ENCODE results near the gene IFT172. TPM values are rescaled to one million over a fixed set of nuclear protein-coding genes. Genes with fewer than 3 reads are reported as not detected.

Gene IFT172
- total RNA-seq, 3 donors from 2014 or later: 54.4 to 93.7 (median 62.4) TPM

GRCh38 chr2:27522400-27522945 is 32.9 kb upstream of the IFT172 start:
- TF ChIP-seq CTCF (IDR thresholded peaks at IDR 0.05): no peak
- no peak for ATAC-seq
- no peaks in the 10 kb centered on the region for H3K36me3 ChIP-seq (ENCODE audit: low read depth)
- no peaks in the 10 kb centered on the region for H3K9me3 ChIP-seq
- intact Hi-C loops (cut with DNase I, micrococcal nuclease): no loop called here
- no peak overlapping the region for H3K4me3 ChIP-seq
- H3K4me1 ChIP-seq (ENCODE audit: low read depth): no peaks in the 10 kb centered on the region
- peak in 1 of 3 donors; percentile 4 for DNase-seq

DNA sequence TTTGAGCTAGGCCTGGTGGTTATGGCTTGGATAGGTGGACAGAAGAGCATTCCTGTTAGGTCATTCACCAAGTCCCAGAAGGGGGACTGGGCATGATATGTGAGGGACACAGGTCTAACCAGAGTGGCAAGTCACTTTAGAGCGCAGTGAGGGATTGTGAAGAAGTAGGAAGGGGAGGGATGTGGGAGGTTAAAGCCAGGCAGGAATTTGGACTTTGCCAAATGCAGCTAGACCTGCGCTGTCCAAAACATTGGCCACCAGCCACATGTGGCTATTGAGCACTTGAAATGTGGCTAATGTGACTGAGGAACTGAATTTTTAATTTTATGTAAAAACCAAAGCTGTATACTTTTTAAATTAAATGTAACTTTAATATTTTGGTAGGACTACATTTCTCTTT is 30.8 kb upstream of the IFT172 start:
- intact Hi-C loops (cut with DNase I, micrococcal nuclease): no loop called here
- ATAC-seq: no peak
- no peaks in the 10 kb centered on the region for H3K9me3 ChIP-seq
- no peaks in the 10 kb centered on the region for H3K36me3 ChIP-seq (ENCODE audit: low read depth)
- no peaks in the 10 kb centered on the region for H3K4me1 ChIP-seq (ENCODE audit: low read depth)
- TF ChIP-seq CTCF (IDR thresholded peaks at IDR 0.05): no peak
- DNase-seq: no peak
- H3K4me3 ChIP-seq: no peak overlapping the region

- Histone ChIP-seq H3K4me3 (no peak overlapping the region), H3K4me1 (ENCODE audit: low read depth) (no peaks in the 10 kb centered on the region), H3K9me3 (no peaks in the 10 kb centered on the region), H3K36me3 (ENCODE audit: low read depth) (no peaks in the 10 kb centered on the region)
- ATAC-seq: no peak
- intact Hi-C loops (cut with DNase I, micrococcal nuclease): no loop called here
- TF ChIP-seq CTCF (IDR thresholded peaks at IDR 0.05): no peak
- DNase-seq: no peak
Observed at GRCh38 chr2:27518782-27519113, 29.2 kb upstream of the IFT172 start.

DNA sequence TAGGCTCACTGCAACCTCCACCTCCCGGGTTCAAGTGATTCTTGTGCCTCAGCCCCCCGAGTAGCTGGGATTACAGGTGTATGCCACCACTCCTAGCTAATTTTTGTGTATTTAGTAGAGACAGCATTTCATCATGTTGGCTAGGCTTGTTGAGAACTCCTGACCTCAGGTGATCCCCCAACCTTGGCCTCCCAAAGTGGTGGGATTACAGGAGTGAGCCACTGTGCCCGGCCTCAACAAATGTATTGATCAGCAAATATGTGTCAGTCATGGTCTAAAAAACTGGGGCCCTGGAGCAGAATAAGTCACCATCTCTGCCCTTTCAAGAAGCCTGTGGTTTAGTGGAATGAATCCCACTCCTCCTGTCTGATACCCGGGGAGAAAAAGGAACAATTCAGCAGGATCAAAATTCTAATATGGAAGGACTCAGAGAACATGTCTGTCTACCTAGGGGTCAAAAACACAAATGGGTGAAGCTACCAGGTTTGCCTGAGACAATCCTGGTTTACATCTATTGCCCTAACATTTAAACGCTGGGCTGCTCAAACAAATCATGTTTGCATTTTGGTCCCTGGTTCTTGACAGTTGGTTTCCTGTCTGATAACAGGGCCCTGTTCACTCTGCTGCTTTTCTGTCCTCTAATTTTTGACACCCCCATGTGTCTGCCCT is 28.7 kb upstream of the IFT172 start:
- Histone ChIP-seq H3K4me1 (ENCODE audit: low read depth) (no peaks in the 10 kb centered on the region), H3K9me3 (no peaks in the 10 kb centered on the region), H3K36me3 (ENCODE audit: low read depth) (no peaks in the 10 kb centered on the region), H3K4me3 (no peak overlapping the region)
- DNase-seq (no peak), ATAC-seq (no peak)
- TF ChIP-seq CTCF (IDR thresholded peaks at IDR 0.05): no peak
- intact Hi-C loops (cut with DNase I, micrococcal nuclease): no loop called here

DNA sequence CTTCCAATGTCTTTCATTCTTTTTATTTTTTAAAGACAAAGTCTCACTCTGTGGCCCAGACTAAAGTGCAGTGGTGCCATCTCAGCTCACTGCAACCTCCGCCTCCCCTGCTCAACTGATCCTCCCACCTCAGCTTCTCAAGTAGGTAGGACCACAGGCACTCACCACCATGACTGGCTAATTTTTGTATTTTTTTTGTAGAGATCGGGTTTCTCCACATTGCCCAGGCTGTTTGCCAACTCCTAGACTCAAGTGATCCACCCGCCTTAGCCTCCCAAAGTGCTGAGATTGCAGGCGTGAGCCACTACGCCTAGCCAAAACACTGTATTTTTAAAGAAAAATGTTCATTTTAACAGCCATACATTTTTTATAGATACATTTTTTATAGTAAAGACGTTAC is 19.8 kb upstream of the IFT172 start:
- DNase-seq (no peak), ATAC-seq (no peak)
- intact Hi-C loops (cut with DNase I, micrococcal nuclease): no loop called here
- TF ChIP-seq CTCF (IDR thresholded peaks at IDR 0.05): no peak
- H3K36me3 ChIP-seq (ENCODE audit: low read depth): no peaks in the 10 kb centered on the region
- H3K9me3 ChIP-seq: no peaks in the 10 kb centered on the region
- no peaks in the 10 kb centered on the region for H3K4me1 ChIP-seq (ENCODE audit: low read depth)
- no peak overlapping the region for H3K4me3 ChIP-seq

DNA sequence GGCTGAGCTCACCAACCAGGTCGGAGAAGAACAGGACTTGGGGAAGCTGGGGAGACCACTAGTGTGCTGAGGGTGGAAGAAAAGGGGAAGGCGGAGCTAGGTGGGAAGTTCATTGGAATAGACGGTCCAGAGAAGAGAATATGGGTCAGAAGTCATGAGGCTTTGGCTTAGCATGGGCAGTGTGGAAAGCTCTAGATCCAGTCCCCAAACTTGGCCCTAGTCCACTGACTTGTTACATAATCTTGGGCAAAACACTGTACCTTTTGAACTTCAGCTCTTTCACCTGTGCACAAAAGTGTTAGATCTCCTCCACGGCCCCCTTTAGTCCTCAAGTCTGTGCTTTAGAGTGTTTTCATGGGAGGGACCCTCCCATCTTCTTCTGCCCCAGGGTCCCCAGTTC is 17.8 kb upstream of the IFT172 start:
- no peaks in the 10 kb centered on the region for H3K36me3 ChIP-seq (ENCODE audit: low read depth)
- no peak for TF ChIP-seq CTCF (IDR thresholded peaks at IDR 0.05)
- no peak for ATAC-seq
- intact Hi-C loops (cut with DNase I, micrococcal nuclease): no loop called here
- H3K4me3 ChIP-seq: no peak overlapping the region
- no peaks in the 10 kb centered on the region for H3K4me1 ChIP-seq (ENCODE audit: low read depth)
- no peak for DNase-seq
- H3K9me3 ChIP-seq: no peaks in the 10 kb centered on the region
